HTR-8/SVneo (cell line): ENCODE measurements around the gene VEGFB.
"Not testable (repeated sequence)": the region's sequence is repeated elsewhere in the genome, so short reads cannot be mapped to it uniquely, and the experiment has no call there.

Source experiments
- DNase-seq: peaks from one replicate; pipeline ENCODE4 v3.0.0; 2011; ENCODE audit warnings: low spot score, mixed read lengths; ENCODE audit not compliant: insufficient read length
- FAIRE-seq: peaks from 2 replicates; lab custom pipeline; 2011; peaks lifted over from hg19 to GRCh38; lab: Jason Lieb, UNC

Gene VEGFB

GRCh38 chr11:64245401-64245796, 11.0 kb downstream of the VEGFB start:
- DNase-seq (no peak), FAIRE-seq (no peak)

GRCh38 chr11:64245797-64246620, 11.6 kb downstream of the VEGFB start:
- FAIRE-seq, result no peak
- peak; percentile 71 for DNase-seq

GRCh38 chr11:64246621-64246870, 12.2 kb downstream of the VEGFB start:
- not testable (repeated sequence) for DNase-seq, FAIRE-seq

- FAIRE-seq (peak; percentile 28), DNase-seq (peak; percentile 74)
These were observed 12.7 kb downstream of the VEGFB start, which contains the start of gene PPP1R14B for GRCh38 chr11:64246871-64247728. PPP1R14B (minus strand) TSS chr11:64246943; CDS start chr11:64246673, 270 bp downstream.

- FAIRE-seq, result no peak
- DNase-seq, result no peak
These were observed 13.5 kb downstream of the VEGFB start for GRCh38 chr11:64247729-64248531.

GRCh38 chr11:64248578-64248977, 14.2 kb downstream of the VEGFB start:
- DNase-seq (no peak), FAIRE-seq (no peak)

GRCh38 chr11:64249038-64249437, 14.7 kb downstream of the VEGFB start:
- no peak for FAIRE-seq

GRCh38 chr11:64249563-64250414, 15.4 kb downstream of the VEGFB start:
- FAIRE-seq, result no peak
- DNase-seq, result no peak

More at GRCh38 chr11:64249038-64249437, 14.7 kb downstream of the VEGFB start:
- no peak for DNase-seq

- FAIRE-seq (no peak), DNase-seq (no peak)
These were observed 16.1 kb downstream of the VEGFB start for GRCh38 chr11:64250415-64251015.

- FAIRE-seq (no peak), DNase-seq (peak; percentile 60)
These were observed 16.8 kb downstream of the VEGFB start, which contains the start of gene PLCB3 for GRCh38 chr11:64251016-64251752. PLCB3 (plus strand) TSS chr11:64251530; CDS start chr11:64251650, 120 bp downstream.

GRCh38 chr11:64251753-64252002, 17.3 kb downstream of the VEGFB start:
- no peak for FAIRE-seq

GRCh38 chr11:64252003-64252872, 17.9 kb downstream of the VEGFB start:
- peak; percentile 41 for DNase-seq
- no peak for FAIRE-seq

More at GRCh38 chr11:64251753-64252002, 17.3 kb downstream of the VEGFB start:
- DNase-seq, result no peak

GRCh38 chr11:64253043-64253442, 18.7 kb downstream of the VEGFB start:
- FAIRE-seq (no peak), DNase-seq (no peak)

- FAIRE-seq, result no peak
- no peak for DNase-seq
These were observed 19.1 kb downstream of the VEGFB start for GRCh38 chr11:64253481-64253880.

- no peak for FAIRE-seq
- DNase-seq, result no peak
These were observed 19.9 kb downstream of the VEGFB start for GRCh38 chr11:64254326-64254725.

GRCh38 chr11:64255135-64256128, 21.0 kb downstream of the VEGFB start:
- DNase-seq (no peak), FAIRE-seq (no peak)
